COLO829 (cell line): ENCODE measurements around the gene TRA2A.
"Not testable (repeated sequence)": the region's sequence is repeated elsewhere in the genome, so short reads cannot be mapped to it uniquely, and the experiment has no call there.

Experiments used
- DNase-seq: peaks from one replicate; pipeline ENCODE4 v3.0.0; 2012; ENCODE audit warnings: low spot score

The TRA2A gene

GRCh38 chr7:23531794-23532489 lies at the start of gene TRA2A:
TRA2A (minus strand) TSS chr7:23531981; CDS start chr7:23531824, 157 bp downstream.
- DNase-seq = peak; percentile 99

- DNase-seq = peak; percentile 84
These were observed 38.9 kb upstream of the TRA2A start for GRCh38 chr7:23570592-23571200.

GRCh38 chr7:23558303-23558702 lies 26.5 kb upstream of the TRA2A start:
- DNase-seq = no peak

- no peak for DNase-seq
These were observed 15.9 kb upstream of the TRA2A start for GRCh38 chr7:23547662-23548061.

GRCh38 chr7:23546897-23547572 lies 15.3 kb upstream of the TRA2A start:
- DNase-seq = peak; percentile 95

- DNase-seq = no peak
These were observed 13.7 kb upstream of the TRA2A start for GRCh38 chr7:23545493-23545892.

GRCh38 chr7:23544913-23545354 lies 13.2 kb upstream of the TRA2A start:
- no peak for DNase-seq

GRCh38 chr7:23542752-23543151 lies 11.0 kb upstream of the TRA2A start:
- no peak for DNase-seq

GRCh38 chr7:23539494-23539907 lies 7.7 kb upstream of the TRA2A start:
- no peak for DNase-seq

GRCh38 chr7:23538301-23538700 lies 6.5 kb upstream of the TRA2A start:
- DNase-seq = no peak

GRCh38 chr7:23533238-23533604 lies 1.4 kb upstream of the TRA2A start:
- DNase-seq = no peak

GRCh38 chr7:23532490-23533237 lies 883 bp upstream of the TRA2A start:
- DNase-seq = no peak

GRCh38 chr7:23531050-23531793 lies 559 bp downstream of the TRA2A start:
- DNase-seq = peak; percentile 68

- peak; percentile 62 for DNase-seq
These were observed 1.4 kb downstream of the TRA2A start for GRCh38 chr7:23530405-23530804.

GRCh38 chr7:23529262-23529859 lies 2.4 kb downstream of the TRA2A start:
- no peak for DNase-seq

- DNase-seq = not testable (repeated sequence)
These were observed 6.2 kb downstream of the TRA2A start for GRCh38 chr7:23525611-23526010.

- no peak for DNase-seq
These were observed 7.3 kb downstream of the TRA2A start for GRCh38 chr7:23524473-23524872.

GRCh38 chr7:23523486-23524075 lies 8.2 kb downstream of the TRA2A start:
- peak; percentile 15 for DNase-seq

- DNase-seq = no peak
These were observed 11.2 kb downstream of the TRA2A start for GRCh38 chr7:23520582-23520981.

GRCh38 chr7:23514755-23515154 lies 17.0 kb downstream of the TRA2A start:
- no peak for DNase-seq

GRCh38 chr7:23513746-23514145 lies 18.0 kb downstream of the TRA2A start:
- not testable (repeated sequence) for DNase-seq
